HG02938 (cell line): ENCODE measurements around the gene AKIRIN1.
"Not testable (repeated sequence)": the region's sequence is repeated elsewhere in the genome, so short reads cannot be mapped to it uniquely, and the experiment has no call there.

Source experiments
- ATAC-seq: cut with Tn5 transposase; IDR thresholded peaks from one replicate; pipeline ENCODE4 v1.9.1; 2021; ENCODE audit warnings: mild to moderate bottlenecking, moderate library complexity; ENCODE audit not compliant: unreplicated experiment

Gene AKIRIN1

DNA sequence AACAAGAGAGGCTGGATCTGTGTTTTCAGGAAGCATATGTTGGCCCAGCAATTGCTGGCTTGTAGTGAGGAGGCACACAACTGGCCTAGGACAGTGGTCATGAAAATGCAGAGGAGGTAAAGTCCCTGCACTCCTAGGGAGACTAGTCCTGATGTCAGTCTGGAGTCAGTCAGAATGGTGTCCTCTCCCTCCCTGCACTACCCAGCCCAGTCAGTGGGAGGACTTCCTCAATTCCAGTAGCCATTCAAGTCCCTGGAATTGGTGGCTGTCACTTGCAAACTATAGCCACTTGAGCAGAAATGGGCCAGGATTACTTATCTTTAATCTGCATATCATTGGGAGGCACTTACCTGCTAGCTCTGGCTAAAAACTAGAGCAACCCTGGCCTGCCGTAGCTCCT lies 53.7 kb downstream of the AKIRIN1 start:
- no peak for ATAC-seq

DNA sequence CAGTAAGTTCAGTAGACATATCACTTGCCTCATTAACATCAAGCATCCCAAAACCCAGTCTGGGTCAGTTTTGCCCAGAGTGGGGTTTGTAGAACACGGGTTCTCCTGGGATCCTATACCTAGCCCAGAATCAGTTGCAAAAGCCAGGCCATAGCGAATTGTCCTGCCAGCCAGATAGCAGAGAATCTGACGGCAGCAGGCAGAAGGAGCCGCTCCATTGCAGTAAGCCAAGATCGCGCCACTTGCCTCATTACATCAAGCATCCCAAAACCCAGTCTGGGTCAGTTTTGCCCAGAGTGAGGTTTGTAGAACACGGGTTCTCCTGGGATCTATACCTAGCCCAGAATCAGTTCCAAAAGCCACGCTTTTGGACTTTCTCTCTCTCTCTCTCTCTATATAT lies 54.2 kb downstream of the AKIRIN1 start:
- no peak for ATAC-seq

DNA sequence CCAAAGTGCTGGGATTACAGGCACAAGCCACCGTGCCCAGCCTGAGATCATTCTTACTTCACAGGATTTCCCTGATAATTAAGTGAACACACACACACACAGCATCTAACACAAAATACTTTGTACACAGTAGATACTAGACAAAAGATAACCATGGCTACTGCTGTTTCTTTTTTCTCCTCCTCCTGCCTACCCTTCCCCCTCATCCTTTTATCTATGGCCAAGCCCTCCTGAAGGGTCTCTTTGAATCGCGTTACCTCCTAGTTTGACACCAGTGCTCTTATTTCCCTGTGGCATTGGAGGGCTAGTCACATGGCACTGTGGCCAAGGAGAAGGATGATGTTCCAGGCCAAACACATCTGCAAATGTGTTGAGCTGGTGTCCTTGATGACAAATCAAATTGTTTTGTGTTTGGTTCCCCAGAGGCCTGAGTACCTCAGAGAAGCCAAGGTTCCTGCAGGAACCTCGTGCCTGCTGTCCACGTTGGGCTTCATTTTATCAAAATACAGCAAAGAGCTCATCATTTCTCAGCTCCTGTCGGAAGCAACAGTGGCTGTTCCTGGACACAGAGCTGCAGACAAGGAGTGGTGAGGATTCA lies 55.6 kb downstream of the AKIRIN1 start:
- ATAC-seq = no peak

DNA sequence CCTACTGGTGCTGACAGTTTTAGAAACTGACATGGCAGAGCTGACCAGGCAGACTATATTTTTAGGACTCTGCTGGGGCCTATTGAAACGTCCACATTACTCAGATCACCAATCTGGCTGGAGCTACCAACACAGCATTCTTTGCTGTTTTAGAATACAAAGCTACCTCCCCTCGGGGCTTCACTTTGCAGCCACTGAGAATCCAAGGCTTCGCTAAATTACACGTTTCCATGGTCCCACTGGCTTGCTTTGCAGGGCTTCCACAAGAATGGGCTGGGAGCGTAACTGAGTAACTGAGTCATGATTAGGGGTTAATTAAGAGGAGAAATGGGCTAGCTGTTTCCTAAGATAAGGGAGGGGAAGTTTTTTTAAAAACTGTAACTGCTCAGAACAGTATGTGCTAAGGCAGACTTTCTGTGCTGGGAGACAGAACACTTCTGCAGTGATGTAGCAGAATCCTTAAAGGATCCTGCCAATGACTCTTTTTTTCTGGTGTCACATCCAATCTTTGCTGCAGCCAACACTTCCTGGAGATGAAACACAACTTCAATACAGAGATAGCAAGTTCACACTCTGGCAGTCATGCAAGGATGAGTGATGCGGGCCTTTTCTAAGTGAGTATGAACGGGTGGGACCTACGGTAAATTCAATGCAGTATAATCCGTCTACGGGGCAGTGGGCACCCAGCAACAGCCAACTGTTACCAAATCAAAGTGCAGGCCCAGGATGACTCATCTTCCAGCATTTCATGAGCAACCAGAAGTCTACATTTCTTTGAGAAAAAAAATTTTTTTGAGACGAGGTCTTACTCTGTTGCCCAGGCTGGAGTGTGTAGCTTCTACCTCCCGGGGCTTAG lies 56.5 kb downstream of the AKIRIN1 start:
- ATAC-seq = no peak

DNA sequence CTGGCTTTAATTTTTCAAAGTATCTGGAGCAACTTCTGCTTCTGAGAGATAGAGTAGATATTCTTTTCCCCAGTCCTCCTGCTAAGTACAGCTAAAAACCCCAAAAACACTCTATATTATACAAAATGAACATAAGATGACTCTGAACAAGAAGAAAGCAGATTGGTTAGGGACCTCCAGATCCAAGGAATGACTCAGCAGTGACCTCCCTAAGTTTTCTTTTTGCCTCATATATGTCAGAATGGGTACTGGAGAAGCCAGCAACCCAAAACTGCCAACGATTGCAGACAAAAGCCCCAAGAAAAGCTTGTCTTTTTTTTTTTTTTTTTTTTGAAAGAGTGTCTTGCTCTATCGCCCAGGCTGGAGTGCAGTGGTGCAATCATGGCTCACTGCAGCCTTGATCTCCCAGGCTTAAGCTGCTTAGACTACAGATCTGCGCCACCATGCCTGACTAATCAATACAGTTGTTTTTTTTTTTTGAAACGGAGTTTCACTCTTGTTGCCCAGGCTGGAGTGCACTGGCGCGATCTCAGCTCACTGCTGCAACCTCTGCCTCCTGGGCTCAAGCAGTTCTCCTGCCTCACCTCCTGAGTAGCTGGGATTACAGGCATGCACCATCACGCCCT lies 57.8 kb downstream of the AKIRIN1 start:
- ATAC-seq = no peak

DNA sequence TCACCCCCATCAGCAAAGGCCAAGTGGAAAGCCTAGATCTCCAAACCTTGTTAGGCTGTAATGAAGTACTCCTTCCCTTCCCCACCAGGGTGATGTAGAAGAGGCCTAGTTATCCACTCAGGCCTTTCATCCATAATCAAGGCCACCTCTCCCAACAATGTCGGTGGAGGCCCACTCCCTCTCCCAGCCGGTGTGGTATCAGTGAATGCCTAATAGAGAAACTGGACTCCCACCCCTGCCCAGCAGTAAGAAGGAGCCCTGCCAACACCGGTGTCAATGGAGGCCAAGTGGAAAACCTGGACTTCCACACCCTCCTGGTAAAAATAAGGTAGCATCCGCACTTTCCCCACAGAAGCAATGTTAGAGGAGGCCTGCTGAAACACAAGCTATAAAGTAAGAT lies 58.9 kb downstream of the AKIRIN1 start:
- no peak for ATAC-seq

DNA sequence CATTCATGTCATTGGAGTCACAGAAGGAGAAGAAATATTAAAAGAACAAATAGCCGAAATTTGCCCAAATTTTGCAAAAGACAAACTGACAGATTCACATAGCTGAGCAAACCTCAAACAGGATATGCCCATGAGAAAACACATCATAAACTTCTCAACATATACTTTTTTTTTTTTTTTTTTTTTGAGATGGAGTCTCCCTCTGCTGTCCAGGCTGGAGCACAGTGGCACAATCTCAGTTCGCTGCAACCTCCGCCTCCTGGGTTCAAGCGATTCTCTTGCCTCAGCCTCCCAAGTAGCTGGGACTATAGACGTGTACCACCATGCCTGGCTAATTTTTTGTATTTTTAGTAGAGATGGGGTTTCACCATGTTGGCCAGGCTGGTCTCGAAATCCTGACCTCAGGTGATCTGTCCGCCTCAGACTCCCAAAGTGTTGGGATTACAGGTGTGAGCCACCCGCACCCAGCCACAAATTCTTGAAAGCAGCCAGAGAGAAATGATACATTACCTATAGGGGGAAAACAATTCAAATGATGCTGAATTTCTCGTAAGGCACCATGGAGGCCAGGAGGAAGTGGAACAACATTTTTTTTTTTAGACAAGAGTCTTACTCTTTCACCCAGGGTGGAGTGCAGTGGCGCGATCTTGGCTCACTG lies 60.2 kb downstream of the AKIRIN1 start:
- not testable (repeated sequence) for ATAC-seq

DNA sequence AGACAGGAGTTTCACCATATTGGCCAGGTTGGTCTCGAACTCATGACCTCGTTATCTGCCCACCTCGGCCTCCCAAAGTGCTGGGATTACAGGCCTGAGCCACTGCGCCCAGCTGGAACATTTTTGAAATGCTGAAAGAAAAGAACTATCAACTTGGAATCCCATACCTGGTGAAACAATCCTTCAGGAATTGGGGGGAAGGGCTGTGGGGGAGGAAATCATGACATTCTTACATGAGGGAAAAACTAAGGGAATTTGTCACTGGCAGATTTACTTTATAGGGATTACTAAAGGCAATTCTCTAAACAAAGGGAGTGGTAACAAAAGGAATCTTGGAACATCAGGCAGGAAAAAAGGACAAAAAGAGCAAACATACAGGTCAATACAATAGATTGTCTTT lies 60.9 kb downstream of the AKIRIN1 start:
- no peak for ATAC-seq

DNA sequence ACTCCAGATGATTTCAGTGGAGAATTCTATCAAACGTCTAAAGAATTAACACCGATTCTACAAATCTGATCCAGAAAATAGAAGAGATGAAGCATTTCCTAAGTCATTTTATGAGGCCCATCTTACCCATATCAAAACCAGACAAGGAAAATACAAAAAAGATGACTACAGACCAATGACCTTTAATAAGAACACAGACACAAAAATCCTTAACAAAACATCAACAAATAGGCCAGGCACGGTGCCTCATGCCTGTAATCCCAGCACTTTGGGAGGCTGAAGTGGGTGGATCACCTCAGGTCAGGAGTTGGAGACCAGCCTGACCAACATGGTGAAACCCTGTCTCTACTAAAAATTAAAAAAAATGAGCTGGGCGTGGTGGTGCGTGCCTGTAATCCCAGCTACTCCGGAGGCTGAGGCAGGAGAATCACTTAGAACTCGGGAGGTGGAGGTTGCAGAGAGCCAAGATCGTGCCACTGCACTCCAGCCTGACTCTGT lies 64.2 kb downstream of the AKIRIN1 start:
- not testable (repeated sequence) for ATAC-seq
